ENCODE results near the gene SORBS2.

The SORBS2 gene

DNA sequence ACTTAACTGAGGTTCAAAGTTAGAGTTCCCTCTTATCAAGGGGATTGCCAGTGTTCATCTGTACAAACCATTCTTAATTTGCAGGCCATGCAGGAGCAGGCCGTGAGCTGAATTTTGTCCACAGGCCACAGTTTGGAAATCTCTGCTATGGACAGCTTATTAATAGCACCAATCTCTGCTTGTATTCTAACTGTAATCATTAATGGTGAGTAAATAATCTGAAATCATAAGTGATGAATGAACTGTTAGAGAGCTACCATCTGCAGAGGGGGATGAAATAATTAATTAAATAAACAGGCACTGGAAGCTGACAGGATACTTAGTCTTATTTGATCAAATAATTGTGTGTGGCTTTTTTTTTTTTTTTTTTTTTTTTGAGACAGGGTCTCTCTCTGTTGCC, 228.2 kb downstream of the SORBS2 start:
- TF ChIP-seq MYC (IDR thresholded peaks at IDR 0.05; ENCODE audit: low read depth, low read length): no peak
- no peak for TF ChIP-seq MAX (IDR thresholded peaks at IDR 0.05; ENCODE audit: low read depth, low read length)
- TF ChIP-seq POLR2A (IDR thresholded peaks at IDR 0.05; ENCODE audit: extremely low read depth, insufficient read length): no peak
- no peak for TF ChIP-seq CTCF (IDR thresholded peaks at IDR 0.05; ENCODE audit: low read depth, low read length)
- H3K4me3 ChIP-seq (ENCODE audit: low read depth, low read length): no peak overlapping the region
- no peak for DNase-seq (ENCODE audit: low read depth)

DNA sequence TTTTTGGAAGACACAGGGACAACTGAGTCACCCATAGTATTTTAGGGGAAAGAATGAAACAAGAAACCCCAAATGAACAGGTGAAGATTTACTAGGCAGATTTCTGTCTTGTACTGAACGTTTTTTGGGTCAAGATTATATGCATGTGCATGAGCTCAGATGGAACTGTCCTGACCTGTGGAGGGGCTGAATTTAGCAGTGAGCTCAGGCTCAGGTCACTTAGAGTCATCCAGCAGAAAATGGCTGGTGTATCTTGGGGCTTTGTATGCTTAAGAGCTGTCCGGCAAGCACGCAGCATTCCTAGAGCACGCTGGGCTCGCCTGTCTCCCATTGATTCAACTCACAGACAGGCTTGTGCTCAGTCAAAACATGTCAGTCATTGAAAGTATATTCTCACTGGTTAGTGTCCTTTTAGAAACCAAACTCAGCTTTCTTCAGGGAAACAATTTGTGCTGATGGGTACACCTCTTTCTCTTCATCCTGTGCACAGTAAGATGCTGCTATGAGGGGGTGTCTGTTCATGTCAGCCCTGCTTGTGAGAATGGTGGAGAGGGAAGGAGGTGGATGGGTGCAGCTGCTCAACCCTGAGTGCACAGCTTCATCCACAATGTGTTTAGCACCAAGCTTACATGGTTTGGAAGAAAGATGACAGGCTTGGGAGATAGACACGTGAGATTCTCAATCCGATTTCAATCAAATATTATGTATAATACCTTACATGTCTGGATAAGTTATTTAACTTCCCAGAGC, 229.2 kb downstream of the SORBS2 start:
- no peak for DNase-seq (ENCODE audit: low read depth)
- TF ChIP-seq MAX (IDR thresholded peaks at IDR 0.05; ENCODE audit: low read depth, low read length): no peak
- no peak overlapping the region for H3K4me3 ChIP-seq (ENCODE audit: low read depth, low read length)

DNA sequence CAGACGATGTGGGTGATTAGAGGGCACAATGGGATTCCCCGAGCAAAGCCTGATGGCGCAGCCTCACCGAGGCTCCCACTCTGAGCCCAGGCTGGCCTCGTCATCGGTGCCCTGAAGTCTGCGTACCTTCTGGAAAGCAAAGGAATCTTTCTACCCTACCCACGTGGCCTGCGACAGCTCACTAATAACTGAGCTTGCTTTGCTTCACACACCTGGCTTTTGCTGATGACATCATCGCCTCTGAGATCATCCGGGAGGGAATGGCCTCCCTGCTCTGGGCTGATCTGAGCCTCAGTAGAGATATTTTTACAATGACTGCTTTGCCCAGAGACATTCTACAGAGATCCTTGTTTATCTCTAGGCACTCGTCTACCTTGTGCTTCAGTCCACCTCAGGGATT, 231.3 kb downstream of the SORBS2 start:
- no peak for DNase-seq (ENCODE audit: low read depth)
- TF ChIP-seq MAX (IDR thresholded peaks at IDR 0.05; ENCODE audit: low read depth, low read length) (no peak), POLR2A (IDR thresholded peaks at IDR 0.05; ENCODE audit: extremely low read depth, insufficient read length) (no peak), CTCF (IDR thresholded peaks at IDR 0.05; ENCODE audit: low read depth, low read length) (no peak), MYC (IDR thresholded peaks at IDR 0.05; ENCODE audit: low read depth, low read length) (no peak)
- no peak overlapping the region for H3K4me3 ChIP-seq (ENCODE audit: low read depth, low read length)

- no peak for DNase-seq (ENCODE audit: low read depth)
- TF ChIP-seq MYC (IDR thresholded peaks at IDR 0.05; ENCODE audit: low read depth, low read length) (no peak), POLR2A (IDR thresholded peaks at IDR 0.05; ENCODE audit: extremely low read depth, insufficient read length) (no peak), MAX (IDR thresholded peaks at IDR 0.05; ENCODE audit: low read depth, low read length) (no peak), CTCF (IDR thresholded peaks at IDR 0.05; ENCODE audit: low read depth, low read length) (no peak)
- H3K4me3 ChIP-seq (ENCODE audit: low read depth, low read length): no peak overlapping the region
Measured at GRCh38 chr4:185578284-185578683, 233.7 kb downstream of the SORBS2 start.

- TF ChIP-seq POLR2A (IDR thresholded peaks at IDR 0.05; ENCODE audit: extremely low read depth, insufficient read length) (no peak), MYC (IDR thresholded peaks at IDR 0.05; ENCODE audit: low read depth, low read length) (no peak), CTCF (IDR thresholded peaks at IDR 0.05; ENCODE audit: low read depth, low read length) (no peak), MAX (IDR thresholded peaks at IDR 0.05; ENCODE audit: low read depth, low read length) (no peak)
- no peak for DNase-seq (ENCODE audit: low read depth)
- no peak overlapping the region for H3K4me3 ChIP-seq (ENCODE audit: low read depth, low read length)
Measured at GRCh38 chr4:185576962-185577950, 234.7 kb downstream of the SORBS2 start.

Measured in NB4 (cell line).